HG02623 (cell line): Measurements from ENCODE around the gene ADGRD1.

Source experiments
- ATAC-seq: cut with Tn5 transposase; IDR thresholded peaks from one replicate; pipeline ENCODE4 v1.9.1; 2021; ENCODE audit warnings: moderate library complexity; ENCODE audit not compliant: unreplicated experiment

ADGRD1 gene

GRCh38 chr12:131020326-131021153 is 66.8 kb downstream of the ADGRD1 start:
- no peak for ATAC-seq

- no peak for ATAC-seq
Observed at GRCh38 chr12:131021154-131021541, 67.4 kb downstream of the ADGRD1 start.

- no peak for ATAC-seq
Observed at GRCh38 chr12:131024026-131024425, 70.3 kb downstream of the ADGRD1 start.

GRCh38 chr12:131024721-131025120 is 71.0 kb downstream of the ADGRD1 start:
- ATAC-seq: no peak

- no peak for ATAC-seq
Observed at GRCh38 chr12:131025234-131025633, 71.5 kb downstream of the ADGRD1 start.

GRCh38 chr12:131025939-131026702 is 72.4 kb downstream of the ADGRD1 start:
- no peak for ATAC-seq

- ATAC-seq: no peak
Observed at GRCh38 chr12:131026754-131027153, 73.0 kb downstream of the ADGRD1 start.

- ATAC-seq: no peak
Observed at GRCh38 chr12:131027264-131027663, 73.6 kb downstream of the ADGRD1 start.

- no peak for ATAC-seq
Observed at GRCh38 chr12:131027876-131028586, 74.3 kb downstream of the ADGRD1 start.

GRCh38 chr12:131028587-131029338 is 75.1 kb downstream of the ADGRD1 start:
- ATAC-seq: no peak

GRCh38 chr12:131030472-131031328 is 77.0 kb downstream of the ADGRD1 start:
- no peak for ATAC-seq

- ATAC-seq: no peak
Observed at GRCh38 chr12:131032082-131032750, 78.5 kb downstream of the ADGRD1 start.

GRCh38 chr12:131033486-131033885 is 79.8 kb downstream of the ADGRD1 start:
- no peak for ATAC-seq

GRCh38 chr12:131033886-131034482 is 80.3 kb downstream of the ADGRD1 start:
- ATAC-seq: no peak

GRCh38 chr12:131034631-131035244 is 81.0 kb downstream of the ADGRD1 start:
- no peak for ATAC-seq

GRCh38 chr12:131035245-131035681 is 81.6 kb downstream of the ADGRD1 start:
- peak; percentile 62 for ATAC-seq

GRCh38 chr12:131038159-131038558 is 84.5 kb downstream of the ADGRD1 start:
- no peak for ATAC-seq
